Dermis microvascular lymphatic vessel endothelial cell (primary cell): Measurements from ENCODE around the gene DOCK3. TPM values are rescaled to one million over a fixed set of nuclear protein-coding genes. Genes with fewer than 3 reads are reported as not detected.
A peak's percentile ranks its signal among the peaks of the same experiment; 100 is the strongest.
"Not testable (repeated sequence)": the region's sequence is repeated elsewhere in the genome, so short reads cannot be mapped to it uniquely, and the experiment has no call there.

Experiments used
- DNase-seq, 2 donors: peaks; one replicate each; pipeline versions ENCODE4 v3.0.0 to v3.0.0-alpha.2; 2010; ENCODE audit warnings: low read depth in 2 of 2
- total RNA-seq: library from RNA; depleted of rRNA; stranded (reverse); fragments of >200 nt; gene quantifications from 2 replicates; pipeline ENCODE4 v1.2.1, GENCODE V29; 2014

Gene DOCK3
- total RNA-seq, 1 donor from 2014 or later: under 0.01 TPM

- no peak for DNase-seq
Measured at GRCh38 chr3:50885070-50885850, 210.5 kb downstream of the DOCK3 start.

GRCh38 chr3:50890688-50891344 is 216.1 kb downstream of the DOCK3 start:
- DNase-seq: no peak

- DNase-seq: not testable (repeated sequence)
Measured at GRCh38 chr3:50901097-50901496, 226.4 kb downstream of the DOCK3 start.

GRCh38 chr3:50912746-50913145 is 238.0 kb downstream of the DOCK3 start:
- DNase-seq: no peak

GRCh38 chr3:50913260-50913659 is 238.5 kb downstream of the DOCK3 start:
- DNase-seq: no peak

GRCh38 chr3:50922071-50922470 is 247.3 kb downstream of the DOCK3 start:
- DNase-seq: not testable (repeated sequence)

- DNase-seq: no peak
Measured at GRCh38 chr3:50923955-50924354, 249.2 kb downstream of the DOCK3 start.

- no peak for DNase-seq
Measured at GRCh38 chr3:50924638-50925037, 249.9 kb downstream of the DOCK3 start.

GRCh38 chr3:50926868-50927267 is 252.1 kb downstream of the DOCK3 start:
- no peak for DNase-seq

GRCh38 chr3:50930371-50931208 is 255.9 kb downstream of the DOCK3 start:
- no peak for DNase-seq

- DNase-seq: not testable (repeated sequence)
Measured at GRCh38 chr3:50932918-50933317, 258.2 kb downstream of the DOCK3 start.

- no peak for DNase-seq
Measured at GRCh38 chr3:50936389-50936788, 261.7 kb downstream of the DOCK3 start.

- no peak for DNase-seq
Measured at GRCh38 chr3:50947419-50947818, 272.7 kb downstream of the DOCK3 start.

- DNase-seq: no peak
Measured at GRCh38 chr3:50950591-50950990, 275.9 kb downstream of the DOCK3 start.

- no peak for DNase-seq
Measured at GRCh38 chr3:50953825-50954414, 279.2 kb downstream of the DOCK3 start.

GRCh38 chr3:50961386-50961785 is 286.7 kb downstream of the DOCK3 start:
- no peak for DNase-seq

- peak; percentile 31 to 65 for DNase-seq
Measured at GRCh38 chr3:50971487-50971924, 296.8 kb downstream of the DOCK3 start.

- no peak for DNase-seq
Measured at GRCh38 chr3:50972029-50972428, 297.3 kb downstream of the DOCK3 start.

- not testable (repeated sequence) for DNase-seq
Measured at GRCh38 chr3:50978586-50978985, 303.9 kb downstream of the DOCK3 start.

- DNase-seq: no peak
Measured at GRCh38 chr3:50978991-50979667, 304.4 kb downstream of the DOCK3 start.
